Right kidney (tissue), 1 donor: ENCODE measurements around the gene PKN3.

Experiments used
- DNase-seq: peaks from one replicate; pipeline ENCODE4 v3.0.0-alpha.2; 2016

Gene PKN3

GRCh38 chr9:128716581-128717254, 14.4 kb downstream of the PKN3 start:
- no peak for DNase-seq

GRCh38 chr9:128718047-128718446, 15.7 kb downstream of the PKN3 start:
- DNase-seq = no peak

GRCh38 chr9:128718475-128718874, 16.2 kb downstream of the PKN3 start:
- DNase-seq = no peak

- no peak for DNase-seq
Measured at GRCh38 chr9:128719919-128720605, 17.8 kb downstream of the PKN3 start.

GRCh38 chr9:128720841-128721486, 18.7 kb downstream of the PKN3 start:
- DNase-seq = no peak

- no peak for DNase-seq
Measured at GRCh38 chr9:128721487-128722010, 19.2 kb downstream of the PKN3 start.

- DNase-seq = no peak
Measured at GRCh38 chr9:128722380-128723351, 20.4 kb downstream of the PKN3 start.

GRCh38 chr9:128723352-128723865, 21.1 kb downstream of the PKN3 start:
- DNase-seq = no peak

- peak; percentile 87 for DNase-seq
Measured at GRCh38 chr9:128723866-128724743, 21.8 kb downstream of the PKN3 start, which contains the start of gene ZDHHC12. Gene ZDHHC12, minus strand, starts transcription at chr9:128724127. Its CDS starts 34 bp downstream, at chr9:128724093.

- DNase-seq = no peak
Measured at GRCh38 chr9:128724744-128725211, 22.5 kb downstream of the PKN3 start.

GRCh38 chr9:128727640-128728248, 25.4 kb downstream of the PKN3 start:
- no peak for DNase-seq

- DNase-seq = no peak
Measured at GRCh38 chr9:128728298-128728697, 26.0 kb downstream of the PKN3 start.

- DNase-seq = no peak
Measured at GRCh38 chr9:128729302-128729701, 27.0 kb downstream of the PKN3 start.

GRCh38 chr9:128729766-128730517, 27.6 kb downstream of the PKN3 start:
- peak; percentile 45 for DNase-seq

- DNase-seq = no peak
Measured at GRCh38 chr9:128731093-128731492, 28.8 kb downstream of the PKN3 start.

- DNase-seq = no peak
Measured at GRCh38 chr9:128731691-128732090, 29.4 kb downstream of the PKN3 start.

- no peak for DNase-seq
Measured at GRCh38 chr9:128732576-128732975, 30.3 kb downstream of the PKN3 start.

GRCh38 chr9:128733256-128733655, 31.0 kb downstream of the PKN3 start:
- peak; percentile 62 for DNase-seq

- DNase-seq = no peak
Measured at GRCh38 chr9:128735373-128735772, 33.1 kb downstream of the PKN3 start.
